ENCODE results near the gene SHC3. TPM values are rescaled to one million over a fixed set of nuclear protein-coding genes. Genes with fewer than 3 reads are reported as not detected.

Gene SHC3
- total and polyA plus RNA-seq, 2 donors from 2014 or later = 0.95 to 1.5 TPM

- no peak overlapping the region for H3K27ac ChIP-seq (ENCODE audit: low read depth in 2 of 2, low read length in 2 of 2)
- no peaks in the 10 kb centered on the region for H3K36me3 ChIP-seq (ENCODE audit: control insufficient read depth in 2 of 3, insufficient read depth in 3 of 3, low read length in 3 of 3)
- no peaks in the 10 kb centered on the region for H3K9me3 ChIP-seq (ENCODE audit: control insufficient read depth in 2 of 3, insufficient read depth in 1 of 3, low read length in 3 of 3)
- FAIRE-seq (no peak), DNase-seq (no peak)
- H3K9ac ChIP-seq (ENCODE audit: low read length in 3 of 3) = no peak overlapping the region
- H3K27me3 ChIP-seq (ENCODE audit: control insufficient read depth, insufficient read depth, low read length) = no peaks in the 10 kb centered on the region
- TF ChIP-seq, protein P1, sequence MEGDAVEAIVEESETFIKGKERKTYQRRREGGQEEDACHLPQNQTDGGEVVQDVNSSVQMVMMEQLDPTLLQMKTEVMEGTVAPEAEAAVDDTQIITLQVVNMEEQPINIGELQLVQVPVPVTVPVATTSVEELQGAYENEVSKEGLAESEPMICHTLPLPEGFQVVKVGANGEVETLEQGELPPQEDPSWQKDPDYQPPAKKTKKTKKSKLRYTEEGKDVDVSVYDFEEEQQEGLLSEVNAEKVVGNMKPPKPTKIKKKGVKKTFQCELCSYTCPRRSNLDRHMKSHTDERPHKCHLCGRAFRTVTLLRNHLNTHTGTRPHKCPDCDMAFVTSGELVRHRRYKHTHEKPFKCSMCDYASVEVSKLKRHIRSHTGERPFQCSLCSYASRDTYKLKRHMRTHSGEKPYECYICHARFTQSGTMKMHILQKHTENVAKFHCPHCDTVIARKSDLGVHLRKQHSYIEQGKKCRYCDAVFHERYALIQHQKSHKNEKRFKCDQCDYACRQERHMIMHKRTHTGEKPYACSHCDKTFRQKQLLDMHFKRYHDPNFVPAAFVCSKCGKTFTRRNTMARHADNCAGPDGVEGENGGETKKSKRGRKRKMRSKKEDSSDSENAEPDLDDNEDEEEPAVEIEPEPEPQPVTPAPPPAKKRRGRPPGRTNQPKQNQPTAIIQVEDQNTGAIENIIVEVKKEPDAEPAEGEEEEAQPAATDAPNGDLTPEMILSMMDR (IDR thresholded peaks at IDR 0.05; ENCODE audit: borderline replicate concordance, extremely low read depth, insufficient read depth) = no peak
- intact Hi-C loops (cut with DNase I) = no loop called here
- no peaks in the 10 kb centered on the region for H3K4me1 ChIP-seq (ENCODE audit: control insufficient read depth in 2 of 3, insufficient read depth in 2 of 3, low read depth in 1 of 3, low read length in 3 of 3)
- no peak overlapping the region for H3K4me3 ChIP-seq (ENCODE audit: low read length in 3 of 3)
Observed at GRCh38 chr9:89116805-89117192, 61.8 kb downstream of the SHC3 start.

- no peak for DNase-seq
- Histone ChIP-seq H3K4me3 (ENCODE audit: low read length in 3 of 3) (no peak overlapping the region), H3K36me3 (ENCODE audit: control insufficient read depth in 2 of 3, insufficient read depth in 3 of 3, low read length in 3 of 3) (no peaks in the 10 kb centered on the region), H3K27me3 (ENCODE audit: control insufficient read depth, insufficient read depth, low read length) (no peaks in the 10 kb centered on the region), H3K27ac (ENCODE audit: low read depth in 2 of 2, low read length in 2 of 2) (no peak overlapping the region), H3K4me1 (ENCODE audit: control insufficient read depth in 2 of 3, insufficient read depth in 2 of 3, low read depth in 1 of 3, low read length in 3 of 3) (no peaks in the 10 kb centered on the region), H3K9me3 (ENCODE audit: control insufficient read depth in 2 of 3, insufficient read depth in 1 of 3, low read length in 3 of 3) (no peaks in the 10 kb centered on the region), H3K9ac (ENCODE audit: low read length in 3 of 3) (no peak overlapping the region)
- TF ChIP-seq, protein P1 (IDR thresholded peaks at IDR 0.05; ENCODE audit: borderline replicate concordance, extremely low read depth, insufficient read depth) = no peak
- intact Hi-C loops (cut with DNase I) = no loop called here
- no peak for FAIRE-seq
Observed at GRCh38 chr9:89116064-89116804, 62.4 kb downstream of the SHC3 start.

GRCh38 chr9:89115426-89115825 is 63.2 kb downstream of the SHC3 start:
- DNase-seq (no peak), FAIRE-seq (no peak)
- Histone ChIP-seq H3K27me3 (ENCODE audit: control insufficient read depth, insufficient read depth, low read length) (no peaks in the 10 kb centered on the region), H3K36me3 (ENCODE audit: control insufficient read depth in 2 of 3, insufficient read depth in 3 of 3, low read length in 3 of 3) (no peaks in the 10 kb centered on the region), H3K9ac (ENCODE audit: low read length in 3 of 3) (no peak overlapping the region), H3K4me3 (ENCODE audit: low read length in 3 of 3) (no peak overlapping the region), H3K4me1 (ENCODE audit: control insufficient read depth in 2 of 3, insufficient read depth in 2 of 3, low read depth in 1 of 3, low read length in 3 of 3) (no peaks in the 10 kb centered on the region), H3K9me3 (ENCODE audit: control insufficient read depth in 2 of 3, insufficient read depth in 1 of 3, low read length in 3 of 3) (peaks cover 0 to 4% (median 0%) of the 10 kb centered on the region in 3 donors), H3K27ac (ENCODE audit: low read depth in 2 of 2, low read length in 2 of 2) (no peak overlapping the region)
- TF ChIP-seq, protein P1 (IDR thresholded peaks at IDR 0.05; ENCODE audit: borderline replicate concordance, extremely low read depth, insufficient read depth) = no peak
- intact Hi-C loops (cut with DNase I) = no loop called here

All from kidney (tissue), 14 donors.